22Rv1 (cell line): ENCODE results near the gene FUT1.
"Not testable (repeated sequence)": the region's sequence is repeated elsewhere in the genome, so short reads cannot be mapped to it uniquely, and the experiment has no call there.

Experiments used
- H3K27ac ChIP-seq: fragments of 450-650 bp; 2 replicates; pipeline ENCODE4 v1.5.1; 2017
- ZFX ChIP-seq: fragments of 450-650 bp; IDR thresholded peaks from 2 replicates; pipeline ENCODE4 v1.6.1; 2017; ENCODE audit warnings: antibody characterized with exemption, borderline replicate concordance
- TF ChIP-seq, protein P1 (sequence below): fragments of 450-650 bp; IDR thresholded peaks from 2 replicates; pipeline ENCODE4 v1.5.1; 2017; ENCODE audit warnings: mild to moderate bottlenecking

Gene FUT1

DNA sequence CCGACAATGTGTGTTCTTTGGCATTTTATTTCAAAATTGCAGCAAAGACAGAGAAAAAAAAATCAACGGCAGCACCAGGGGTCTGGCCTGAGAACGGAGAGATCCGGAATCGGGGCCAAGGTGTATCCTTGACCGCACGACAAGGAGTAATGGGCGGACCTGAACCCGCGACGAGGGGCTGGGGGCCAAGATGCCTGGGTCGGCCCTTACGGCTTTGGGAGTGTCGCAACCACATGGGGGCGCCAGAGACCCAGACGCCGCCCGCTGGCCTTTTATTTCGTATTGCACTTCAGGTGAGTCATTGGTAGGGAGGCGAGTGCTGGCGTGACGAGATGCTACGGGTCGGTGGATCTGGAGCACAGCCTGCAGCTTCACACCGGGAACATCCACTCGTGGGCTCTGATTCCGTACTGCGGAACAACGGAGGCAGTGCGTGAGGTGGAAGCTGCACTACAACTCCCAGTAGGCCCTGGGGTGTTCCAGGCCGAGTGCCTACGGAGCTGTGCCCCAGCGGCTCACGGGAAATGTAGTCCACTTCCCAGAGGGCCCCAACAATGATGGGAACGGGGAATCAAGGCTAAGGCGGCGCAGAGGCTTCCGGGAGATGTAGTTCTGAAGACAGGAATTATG lies 42.7 kb upstream of the FUT1 start:
- TF ChIP-seq ZFX = no peak
- TF ChIP-seq, protein P1, sequence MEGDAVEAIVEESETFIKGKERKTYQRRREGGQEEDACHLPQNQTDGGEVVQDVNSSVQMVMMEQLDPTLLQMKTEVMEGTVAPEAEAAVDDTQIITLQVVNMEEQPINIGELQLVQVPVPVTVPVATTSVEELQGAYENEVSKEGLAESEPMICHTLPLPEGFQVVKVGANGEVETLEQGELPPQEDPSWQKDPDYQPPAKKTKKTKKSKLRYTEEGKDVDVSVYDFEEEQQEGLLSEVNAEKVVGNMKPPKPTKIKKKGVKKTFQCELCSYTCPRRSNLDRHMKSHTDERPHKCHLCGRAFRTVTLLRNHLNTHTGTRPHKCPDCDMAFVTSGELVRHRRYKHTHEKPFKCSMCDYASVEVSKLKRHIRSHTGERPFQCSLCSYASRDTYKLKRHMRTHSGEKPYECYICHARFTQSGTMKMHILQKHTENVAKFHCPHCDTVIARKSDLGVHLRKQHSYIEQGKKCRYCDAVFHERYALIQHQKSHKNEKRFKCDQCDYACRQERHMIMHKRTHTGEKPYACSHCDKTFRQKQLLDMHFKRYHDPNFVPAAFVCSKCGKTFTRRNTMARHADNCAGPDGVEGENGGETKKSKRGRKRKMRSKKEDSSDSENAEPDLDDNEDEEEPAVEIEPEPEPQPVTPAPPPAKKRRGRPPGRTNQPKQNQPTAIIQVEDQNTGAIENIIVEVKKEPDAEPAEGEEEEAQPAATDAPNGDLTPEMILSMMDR = peak; percentile 97
- peak overlapping the region; percentile 56 for H3K27ac ChIP-seq

DNA sequence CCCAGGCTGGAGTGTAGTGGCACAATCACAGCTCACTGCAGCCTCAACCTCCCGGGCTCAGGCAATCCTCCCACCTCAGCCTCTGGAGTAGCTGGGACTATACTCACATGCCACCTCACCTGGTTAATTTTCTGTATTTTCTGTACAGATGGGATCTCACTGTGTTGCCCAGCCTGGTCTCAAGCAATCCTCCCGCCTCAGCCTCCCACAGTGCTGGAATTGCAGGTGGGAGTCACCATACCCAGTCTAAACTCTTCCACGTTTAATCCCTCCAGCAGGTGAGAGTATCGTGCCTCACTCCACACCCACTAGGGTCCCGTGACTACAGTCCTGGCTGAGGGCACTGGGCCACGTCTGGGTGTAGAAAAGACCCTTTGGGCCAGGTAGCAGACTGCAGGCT lies 41.9 kb upstream of the FUT1 start:
- 0 out of 2 replicates have a peak overlapping the region, but pooled peaks have one; percentile 56 for H3K27ac ChIP-seq
- no peak for TF ChIP-seq ZFX
- TF ChIP-seq, protein P1 = no peak

DNA sequence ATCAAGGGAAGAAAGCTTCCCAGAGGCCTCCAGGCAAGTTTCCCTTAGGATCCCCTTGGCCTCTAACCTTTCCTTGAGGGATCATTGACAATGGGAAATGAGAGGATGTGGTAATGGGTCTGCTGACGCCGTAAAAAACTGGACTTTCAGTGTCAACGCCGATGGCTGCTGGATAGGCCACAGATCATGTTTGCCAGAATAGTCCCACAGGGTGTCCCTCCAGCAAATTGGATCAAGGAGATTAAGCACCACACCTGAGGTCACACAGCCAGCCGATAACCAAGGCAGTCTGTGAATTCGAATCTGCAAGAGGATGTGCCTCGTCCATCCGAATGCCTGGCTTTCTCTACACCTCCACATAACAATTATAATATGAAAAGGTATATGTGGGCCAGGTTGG lies 40.8 kb upstream of the FUT1 start:
- H3K27ac ChIP-seq = no peak overlapping the region
- TF ChIP-seq, protein P1 = no peak
- no peak for TF ChIP-seq ZFX

DNA sequence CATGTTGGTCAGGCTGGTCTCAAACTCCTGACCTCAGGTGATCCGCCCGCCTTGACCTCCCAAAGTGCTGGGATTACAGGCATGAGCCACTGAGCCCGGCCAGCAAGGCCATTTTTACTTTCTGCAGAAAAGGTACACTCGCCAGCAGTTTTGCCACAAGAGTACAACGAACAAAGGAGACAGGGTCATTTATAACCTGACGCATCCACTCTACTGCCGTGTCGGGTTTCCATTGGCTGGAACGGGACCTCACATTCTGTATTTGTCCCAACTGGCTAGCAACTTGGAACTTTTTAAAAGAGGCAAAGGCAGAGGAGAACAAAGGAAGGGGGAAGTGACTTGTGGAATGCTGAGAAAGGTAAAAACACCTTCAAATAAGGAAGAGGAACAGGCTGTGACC lies 34.9 kb upstream of the FUT1 start:
- not testable (repeated sequence) for H3K27ac ChIP-seq

DNA sequence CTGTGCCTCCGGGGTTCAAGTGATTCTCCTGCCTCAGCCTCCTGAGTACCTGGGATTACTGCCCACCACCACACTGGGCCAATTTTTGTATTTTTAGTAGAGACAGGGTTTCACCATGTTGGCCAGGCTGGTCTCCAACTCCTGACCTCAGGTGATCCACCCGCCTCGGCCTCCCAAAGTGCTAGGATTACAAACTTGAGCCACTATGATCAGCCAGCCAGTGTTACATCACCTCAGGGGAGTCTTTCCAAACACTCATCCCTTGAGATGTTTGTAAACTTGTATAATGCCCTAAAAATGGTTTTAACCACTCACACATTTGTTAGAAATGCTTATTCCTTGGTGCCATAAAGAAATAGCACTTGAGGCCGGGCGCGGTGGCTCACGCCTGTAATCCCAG lies 34.0 kb upstream of the FUT1 start:
- H3K27ac ChIP-seq = not testable (repeated sequence)

DNA sequence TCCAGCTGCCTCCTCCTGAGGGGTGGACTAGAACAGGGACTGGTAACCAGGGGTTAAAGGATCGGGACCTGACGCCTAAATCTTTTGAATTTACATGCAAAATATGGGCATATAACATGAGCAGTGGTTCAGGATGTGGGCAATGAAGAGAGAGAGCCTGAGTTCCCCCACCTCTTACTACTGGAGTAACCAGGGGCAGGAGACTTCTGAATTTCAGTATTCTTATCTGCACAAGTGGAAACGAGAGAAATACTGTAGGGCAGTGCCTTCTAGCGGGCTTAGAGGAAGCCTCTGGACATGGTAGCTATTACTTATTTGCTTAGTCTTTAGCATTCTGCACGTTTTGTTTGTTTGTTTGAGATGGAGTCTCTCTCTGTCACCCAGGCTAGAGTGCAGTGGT lies 32.1 kb upstream of the FUT1 start:
- TF ChIP-seq, protein P1 = peak; percentile 34
- TF ChIP-seq ZFX = no peak

DNA sequence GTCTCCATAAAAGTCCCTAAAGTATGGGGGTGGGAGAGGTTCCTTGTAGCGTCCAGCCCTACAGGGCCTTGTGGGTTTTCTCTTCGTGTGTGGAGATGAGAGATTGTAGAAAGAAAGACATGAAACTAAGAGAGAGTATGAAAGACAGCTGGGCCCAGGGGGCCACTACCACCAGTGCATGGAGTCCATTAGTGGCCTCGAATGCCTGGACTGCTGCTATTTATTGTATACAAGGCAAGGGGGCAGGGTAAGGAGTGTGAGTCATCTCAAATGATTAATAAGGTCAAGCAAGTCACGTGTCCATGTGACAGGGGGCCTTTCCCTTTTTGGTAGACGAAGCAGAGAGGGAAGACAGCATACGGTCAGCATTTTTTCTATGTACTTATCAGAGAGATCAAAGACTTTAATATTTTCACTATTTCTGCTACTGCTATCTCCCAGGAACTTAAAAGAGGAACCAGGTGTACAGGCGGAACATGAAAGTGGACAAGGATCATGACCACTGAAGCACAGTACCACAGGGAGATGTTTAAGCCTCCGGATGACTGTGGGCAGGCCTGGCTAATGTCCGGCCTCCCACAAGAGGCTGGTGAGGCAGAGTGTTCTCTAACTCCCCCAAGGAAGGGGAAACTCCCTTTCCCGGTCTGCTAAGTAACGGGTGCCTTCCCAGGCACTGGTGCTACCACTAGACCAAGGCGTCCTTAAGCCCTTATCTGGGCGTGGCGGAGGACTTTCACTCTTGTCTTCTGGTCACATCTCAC lies 28.4 kb upstream of the FUT1 start:
- no peak overlapping the region for H3K27ac ChIP-seq
- TF ChIP-seq, protein P1 = no peak
- no peak for TF ChIP-seq ZFX

More for the DNA sequence above, 32.1 kb upstream of the FUT1 start:
- no peak overlapping the region for H3K27ac ChIP-seq

DNA sequence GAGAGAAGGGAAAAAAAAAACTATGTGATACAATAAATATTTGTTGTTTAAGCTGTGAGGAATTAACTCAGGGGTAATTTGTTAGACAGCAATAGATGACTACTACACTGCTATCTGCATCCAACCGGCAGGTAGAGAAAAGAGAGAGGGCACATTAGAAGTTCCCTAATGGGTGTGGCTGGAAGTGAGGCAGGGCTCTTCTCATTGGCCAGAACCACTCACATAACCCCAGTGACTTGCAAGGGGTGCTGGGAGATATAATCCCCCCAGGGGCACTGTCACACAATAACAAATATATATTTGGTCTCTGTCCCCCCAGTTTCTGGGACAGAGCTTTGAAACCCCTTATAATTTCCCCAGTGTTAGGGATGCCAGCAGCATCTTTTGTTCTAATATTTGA lies 27.2 kb upstream of the FUT1 start:
- no peak overlapping the region for H3K27ac ChIP-seq
- TF ChIP-seq ZFX = no peak
- TF ChIP-seq, protein P1 = no peak
